ENCODE data around the gene CSNK2A2.

- TF ChIP-seq CTCF (IDR thresholded peaks at IDR 0.05; ENCODE audit: low read depth, low read length) (no peak), POLR2A (IDR thresholded peaks at IDR 0.05; ENCODE audit: extremely low read depth, insufficient read length) (no peak), MYC (IDR thresholded peaks at IDR 0.05; ENCODE audit: low read depth, low read length) (no peak)
- TF ChIP-seq, protein P1, sequence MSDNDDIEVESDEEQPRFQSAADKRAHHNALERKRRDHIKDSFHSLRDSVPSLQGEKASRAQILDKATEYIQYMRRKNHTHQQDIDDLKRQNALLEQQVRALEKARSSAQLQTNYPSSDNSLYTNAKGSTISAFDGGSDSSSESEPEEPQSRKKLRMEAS (IDR thresholded peaks at IDR 0.05; ENCODE audit: low read depth, low read length) = no peak
These were observed 81.4 kb downstream of the CSNK2A2 start for GRCh38 chr16:58116529-58116928.

All from NB4 (cell line).